ENCODE measurements around the gene EXOC7.

The EXOC7 gene

DNA sequence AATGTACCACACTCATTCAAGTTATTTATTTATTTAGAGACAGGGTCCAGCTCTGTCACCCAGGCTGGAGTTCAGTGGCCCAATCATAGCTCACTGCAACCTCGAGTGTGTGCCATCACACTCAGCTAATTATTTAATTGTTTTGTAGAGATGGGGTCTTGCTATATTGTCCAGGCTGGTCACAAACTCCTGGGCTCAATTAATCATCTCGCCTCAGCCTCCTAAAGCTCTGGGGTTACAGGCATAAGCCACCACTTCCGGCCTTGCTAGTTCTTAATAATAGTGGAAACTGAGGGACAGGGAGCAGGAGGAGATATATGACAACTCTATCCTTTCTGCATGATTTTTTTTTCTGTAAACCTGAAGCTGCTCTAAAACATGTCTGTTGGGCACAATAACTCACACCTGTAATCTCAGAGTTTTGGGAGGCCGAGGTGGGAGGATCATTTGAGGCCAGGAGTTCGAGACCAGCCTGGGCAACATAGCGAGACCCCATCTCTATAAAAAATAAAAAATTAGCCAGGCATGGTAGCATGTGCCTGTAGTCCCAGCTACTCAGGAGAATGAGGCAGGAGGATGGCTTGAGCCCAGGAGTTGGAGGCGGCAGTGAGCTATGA lies 11.7 kb upstream of the EXOC7 start:
- Histone ChIP-seq H3K27me3 (ENCODE audit: insufficient read depth, low read depth, severe bottlenecking) (no peaks in the 10 kb centered on the region), H3K4me3 (ENCODE audit: low read depth, low read length) (no peak overlapping the region), H3K27ac (no peak overlapping the region), H3K36me3 (no peaks in the 10 kb centered on the region), H3K9me3 (ENCODE audit: severe bottlenecking) (peaks cover 13% of the 10 kb centered on the region)
- no peak for DNase-seq
- TF ChIP-seq, protein P1, sequence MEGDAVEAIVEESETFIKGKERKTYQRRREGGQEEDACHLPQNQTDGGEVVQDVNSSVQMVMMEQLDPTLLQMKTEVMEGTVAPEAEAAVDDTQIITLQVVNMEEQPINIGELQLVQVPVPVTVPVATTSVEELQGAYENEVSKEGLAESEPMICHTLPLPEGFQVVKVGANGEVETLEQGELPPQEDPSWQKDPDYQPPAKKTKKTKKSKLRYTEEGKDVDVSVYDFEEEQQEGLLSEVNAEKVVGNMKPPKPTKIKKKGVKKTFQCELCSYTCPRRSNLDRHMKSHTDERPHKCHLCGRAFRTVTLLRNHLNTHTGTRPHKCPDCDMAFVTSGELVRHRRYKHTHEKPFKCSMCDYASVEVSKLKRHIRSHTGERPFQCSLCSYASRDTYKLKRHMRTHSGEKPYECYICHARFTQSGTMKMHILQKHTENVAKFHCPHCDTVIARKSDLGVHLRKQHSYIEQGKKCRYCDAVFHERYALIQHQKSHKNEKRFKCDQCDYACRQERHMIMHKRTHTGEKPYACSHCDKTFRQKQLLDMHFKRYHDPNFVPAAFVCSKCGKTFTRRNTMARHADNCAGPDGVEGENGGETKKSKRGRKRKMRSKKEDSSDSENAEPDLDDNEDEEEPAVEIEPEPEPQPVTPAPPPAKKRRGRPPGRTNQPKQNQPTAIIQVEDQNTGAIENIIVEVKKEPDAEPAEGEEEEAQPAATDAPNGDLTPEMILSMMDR (IDR thresholded peaks at IDR 0.05; ENCODE audit: low read depth, low read length), result no peak

DNA sequence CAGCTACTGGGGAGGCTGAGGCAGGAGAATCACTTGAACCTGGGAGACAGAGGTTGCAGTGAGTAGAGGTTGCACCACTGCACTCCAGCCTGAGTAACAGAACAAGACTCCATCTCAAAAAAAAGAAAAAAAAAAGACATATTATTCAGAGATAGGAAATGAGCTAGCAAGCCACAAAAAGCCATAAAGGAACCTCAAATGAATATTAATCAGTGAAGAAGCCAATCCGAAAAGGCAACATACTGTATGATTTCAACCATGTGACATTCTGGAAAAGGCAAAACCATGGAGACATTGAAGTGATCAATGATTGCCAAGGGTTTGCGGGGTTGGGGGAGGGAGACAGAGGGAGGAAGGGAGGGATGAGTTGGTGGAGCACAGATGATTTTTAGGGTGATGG lies 8.4 kb upstream of the EXOC7 start:
- Histone ChIP-seq H3K27ac (no peak overlapping the region), H3K4me3 (ENCODE audit: low read depth, low read length) (no peak overlapping the region), H3K36me3 (no peaks in the 10 kb centered on the region), H3K27me3 (ENCODE audit: insufficient read depth, low read depth, severe bottlenecking) (no peaks in the 10 kb centered on the region), H3K9me3 (ENCODE audit: severe bottlenecking) (peaks cover 13% of the 10 kb centered on the region)
- DNase-seq, result no peak
- TF ChIP-seq, protein P1 (IDR thresholded peaks at IDR 0.05; ENCODE audit: low read depth, low read length), result no peak

DNA sequence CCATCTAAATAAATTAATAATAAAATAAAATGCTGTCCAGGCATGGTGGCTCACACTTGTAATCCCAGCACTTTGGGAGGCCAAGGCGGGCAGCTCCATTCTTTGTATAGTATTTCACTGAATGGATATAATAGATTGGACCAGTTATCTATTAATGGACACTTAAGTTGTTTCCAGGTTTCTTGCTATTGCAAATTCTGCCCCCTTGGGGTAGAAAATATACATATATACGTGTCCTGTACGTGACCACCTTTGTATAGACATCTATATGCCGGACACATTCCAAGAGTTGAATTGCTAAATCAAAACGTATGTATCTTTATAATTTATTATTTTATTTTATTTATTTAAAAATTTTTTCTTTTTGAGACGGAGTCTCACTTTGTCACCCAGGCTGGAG lies 3.9 kb upstream of the EXOC7 start:
- TF ChIP-seq, protein P1 (IDR thresholded peaks at IDR 0.05; ENCODE audit: low read depth, low read length), result no peak
- Histone ChIP-seq H3K4me3 (ENCODE audit: low read depth, low read length) (no peak overlapping the region), H3K27me3 (ENCODE audit: insufficient read depth, low read depth, severe bottlenecking) (no peaks in the 10 kb centered on the region), H3K36me3 (peaks cover 4% of the 10 kb centered on the region), H3K9me3 (ENCODE audit: severe bottlenecking) (no peaks in the 10 kb centered on the region), H3K27ac (peak overlapping the region; percentile 92)
- DNase-seq, result no peak

DNA sequence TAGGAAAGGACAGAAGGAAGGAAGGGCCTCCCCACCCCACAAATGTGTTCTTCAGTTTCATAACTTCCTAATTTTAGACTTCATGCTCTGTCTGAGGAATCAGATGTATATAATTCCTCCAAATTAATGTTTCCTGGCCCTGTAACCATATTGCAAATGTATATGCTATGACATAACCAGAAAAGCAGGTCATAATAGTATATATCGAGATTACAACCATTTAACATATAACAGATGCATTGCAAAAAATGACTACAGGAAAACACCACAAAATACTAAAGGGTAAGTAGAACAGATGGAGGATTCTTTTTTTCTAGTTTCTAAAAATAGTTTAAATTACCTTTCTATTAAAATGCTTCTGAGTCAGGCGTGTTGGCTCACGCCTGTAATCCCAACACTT lies 3.1 kb upstream of the EXOC7 start:
- Histone ChIP-seq H3K27me3 (ENCODE audit: insufficient read depth, low read depth, severe bottlenecking) (no peaks in the 10 kb centered on the region), H3K36me3 (peaks cover 11% of the 10 kb centered on the region), H3K4me3 (ENCODE audit: low read depth, low read length) (peak overlapping the region; percentile 5; the same call in 1 of the 2 replicates), H3K27ac (peak overlapping the region; percentile 92), H3K9me3 (ENCODE audit: severe bottlenecking) (no peaks in the 10 kb centered on the region)
- TF ChIP-seq, protein P1 (IDR thresholded peaks at IDR 0.05; ENCODE audit: low read depth, low read length), result no peak
- DNase-seq, result no peak

DNA sequence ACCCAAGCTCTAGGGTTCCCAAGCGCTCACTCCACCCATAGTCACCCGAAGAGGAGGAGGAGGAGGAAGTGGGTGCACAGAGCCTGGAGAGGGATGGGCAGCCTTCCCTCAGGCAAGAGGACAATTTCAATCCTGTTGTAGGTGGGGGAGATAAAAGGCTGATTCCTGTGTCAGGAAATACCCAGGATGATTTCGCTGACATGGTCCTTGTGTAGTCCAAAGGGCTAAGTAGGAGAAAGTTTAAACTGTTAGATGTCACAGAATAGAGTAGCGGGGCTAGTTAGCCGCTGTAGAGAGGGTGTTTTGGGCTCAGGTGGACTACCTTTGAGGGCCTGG lies 1.3 kb upstream of the EXOC7 start:
- H3K36me3 ChIP-seq, result peaks cover 29% of the 10 kb centered on the region
- TF ChIP-seq, protein P1 (IDR thresholded peaks at IDR 0.05; ENCODE audit: low read depth, low read length), result no peak
- no peaks in the 10 kb centered on the region for H3K9me3 ChIP-seq (ENCODE audit: severe bottlenecking)
- DNase-seq, result no peak
- peak overlapping the region; percentile 92 for H3K27ac ChIP-seq
- H3K4me3 ChIP-seq (ENCODE audit: low read depth, low read length), result no peak overlapping the region
- no peaks in the 10 kb centered on the region for H3K27me3 ChIP-seq (ENCODE audit: insufficient read depth, low read depth, severe bottlenecking)
